H1 (cell line): Measurements from ENCODE around the gene AGPAT4. TPM values are rescaled to one million over a fixed set of nuclear protein-coding genes. Genes with fewer than 3 reads are reported as not detected.
"Not testable (repeated sequence)": the region's sequence is repeated elsewhere in the genome, so short reads cannot be mapped to it uniquely, and the experiment has no call there.

ENCODE experiments used
- CTCF ChIA-PET: fragments of 300-600 bp; sonication (Branson Sonifier 250); formaldehyde crosslinking; loops from one replicate; lab custom pipeline; 2021; ENCODE audit not compliant: partially characterized antibody; lab: Charles Lee
- POLR2A ChIA-PET: fragments of 300-600 bp; sonication (Branson Sonifier 250); formaldehyde crosslinking; loops from one replicate; lab custom pipeline; 2021; ENCODE audit warnings: inconsistent platforms; ENCODE audit not compliant: partially characterized antibody; lab: Charles Lee
- DNase-seq, 2 experiments: peaks; one replicate each; pipeline versions ENCODE4 v3.0.0 to v3.0.0-alpha.2; 2010 to 2022; ENCODE audit warnings: low spot score in 2 of 2, low read depth in 1 of 2, mixed read lengths in 1 of 2
- FAIRE-seq: peaks from 2 replicates; lab custom pipeline; 2011; peaks lifted over from hg19 to GRCh38; lab: Jason Lieb, UNC
- H2AFZ ChIP-seq: 2 replicates; pipeline ENCODE4 v1.8.1; 2012; ENCODE audit warnings: low read length, inconsistent platforms
- H2AK5ac ChIP-seq: 2 replicates; pipeline ENCODE4 v1.6.1; 2013; ENCODE audit warnings: low read depth, low read length
- H2BK120ac ChIP-seq: replicated peaks from 2 replicates; pipeline ENCODE3; 2013; ENCODE audit warnings: low read depth, low read length, inconsistent platforms
- H2BK12ac ChIP-seq: 2 replicates; pipeline ENCODE4 v1.6.1; 2013; ENCODE audit warnings: low read depth, low read length
- H2BK15ac ChIP-seq: 2 replicates; pipeline ENCODE4 v1.6.1; 2013; ENCODE audit warnings: low read length
- H2BK20ac ChIP-seq: 2 replicates; pipeline ENCODE4 v1.6.1; 2013; ENCODE audit warnings: low read length
- H2BK5ac ChIP-seq: 2 replicates; pipeline ENCODE4 v1.6.1; 2013; ENCODE audit warnings: low read depth, low read length
- H3K14ac ChIP-seq: 2 replicates; pipeline ENCODE4 v1.6.1; 2013; ENCODE audit warnings: inconsistent platforms; ENCODE audit not compliant: insufficient read length
- H3K18ac ChIP-seq: 2 replicates; pipeline ENCODE4 v1.6.1; 2013; ENCODE audit warnings: low read length; ENCODE audit errors: extremely low read depth
- H3K23ac ChIP-seq: 2 replicates; pipeline ENCODE4 v1.6.1; 2013; ENCODE audit warnings: inconsistent platforms; ENCODE audit not compliant: insufficient read length
- H3K23me2 ChIP-seq: 2 replicates; pipeline ENCODE4 v1.6.1; 2013; ENCODE audit warnings: low read depth, low read length
- H3K27ac ChIP-seq: 2 replicates; pipeline ENCODE4 v1.6.1; 2011; ENCODE audit warnings: low read depth, low read length, inconsistent platforms
- H3K27me3 ChIP-seq, 4 experiments: replicated peaks in 1 of 4; 1 replicate in 1 of 4; 2 replicates in 3 of 4; pipeline versions ENCODE4 v1.6.1 to v1.8.1; 2011 to 2013; ENCODE audit warnings: low read length in 3 of 4, mild to moderate bottlenecking in 3 of 4, inconsistent platforms in 2 of 4, mixed read lengths in 2 of 4, moderate library complexity in 1 of 4; ENCODE audit not compliant: control insufficient read depth in 3 of 4, insufficient read depth in 3 of 4; ENCODE audit errors: extremely low read depth in 1 of 4
- H3K36me3 ChIP-seq, 4 experiments: 2 replicates each; pipeline versions ENCODE4 v1.6.1 to v1.8.1; 2011 to 2013; ENCODE audit warnings: mild to moderate bottlenecking in 4 of 4, low read length in 3 of 4, moderate library complexity in 2 of 4, control low read depth in 1 of 4, inconsistent platforms in 1 of 4; ENCODE audit not compliant: insufficient read depth in 4 of 4, control insufficient read depth in 2 of 4
- H3K4ac ChIP-seq: replicated peaks from 2 replicates; pipeline ENCODE3; 2013; ENCODE audit warnings: low read length, low read depth, mixed read lengths, inconsistent platforms; ENCODE audit not compliant: insufficient read length
- H3K4me1 ChIP-seq, 4 experiments: replicated peaks in 1 of 4; 1 replicate in 1 of 4; 2 replicates in 3 of 4; pipeline versions ENCODE4 v1.6.1 to v1.8.1; 2011 to 2013; ENCODE audit warnings: low read length in 3 of 4, inconsistent platforms in 2 of 4, mixed read lengths in 1 of 4; ENCODE audit not compliant: insufficient read depth in 4 of 4, control insufficient read depth in 3 of 4
- H3K4me2 ChIP-seq, 2 experiments: 2 replicates each; pipeline versions ENCODE4 v1.6.1 to v1.8.1; 2011 to 2013; ENCODE audit warnings: low read depth in 2 of 2, low read length in 2 of 2, control low read depth in 1 of 2, inconsistent platforms in 1 of 2, mild to moderate bottlenecking in 1 of 2; ENCODE audit not compliant: insufficient read depth in 1 of 2
- H3K4me3 ChIP-seq, 4 experiments: fragments of 200-600, 300-600 bp in 1 of 4; sonication (generic), shearing (Covaris generic), sonication (Bioruptor Twin) in 1 of 4; 2 replicates each; pipeline versions ENCODE4 v1.5.1 to v1.8.1; 2011 to 2016; ENCODE audit warnings: low read length in 4 of 4, low read depth in 3 of 4, control low read depth in 2 of 4, inconsistent platforms in 2 of 4, mild to moderate bottlenecking in 2 of 4, mixed read lengths in 1 of 4, moderate library complexity in 1 of 4; ENCODE audit not compliant: insufficient read depth in 2 of 4; ENCODE audit errors: extremely low read depth in 1 of 4
- H3K56ac ChIP-seq: replicated peaks from 2 replicates; pipeline ENCODE3; 2013; ENCODE audit warnings: low read depth, mild to moderate bottlenecking, mixed read lengths, low read length, inconsistent platforms; ENCODE audit not compliant: insufficient read length
- H3K79me1 ChIP-seq: 2 replicates; pipeline ENCODE4 v1.6.1; 2013; ENCODE audit warnings: low read depth, low read length, control low read depth
- H3K79me2 ChIP-seq, 2 experiments: 2 replicates each; pipeline versions ENCODE4 v1.6.1 to v1.8.1; 2012 to 2013; ENCODE audit warnings: low read length in 2 of 2, mild to moderate bottlenecking in 2 of 2, inconsistent platforms in 1 of 2; ENCODE audit not compliant: insufficient read depth in 2 of 2, control insufficient read depth in 1 of 2
- H3K9ac ChIP-seq, 4 experiments: replicated peaks in 1 of 4; 1 replicate in 1 of 4; 2 replicates in 3 of 4; pipeline versions ENCODE4 v1.6.1 to v1.8.1; 2011 to 2013; ENCODE audit warnings: low read depth in 3 of 4, low read length in 3 of 4, control low read depth in 2 of 4, mild to moderate bottlenecking in 2 of 4, moderate library complexity in 2 of 4, inconsistent platforms in 1 of 4; ENCODE audit errors: extremely low read depth in 1 of 4
- H3K9me3 ChIP-seq, 2 experiments: 2 replicates each; pipeline versions ENCODE4 v1.6.1 to v1.8.1; 2012 to 2013; ENCODE audit warnings: mild to moderate bottlenecking in 2 of 2, moderate library complexity in 2 of 2, control low read depth in 1 of 2, inconsistent platforms in 1 of 2, low read depth in 1 of 2, low read length in 1 of 2, mixed read lengths in 1 of 2; ENCODE audit not compliant: insufficient read depth in 2 of 2
- H4K20me1 ChIP-seq, 2 experiments: replicated peaks in 1 of 2; 2 replicates each; pipeline versions ENCODE3 to v1.8.1; 2011 to 2013; ENCODE audit warnings: inconsistent platforms in 2 of 2, low read length in 2 of 2, mild to moderate bottlenecking in 1 of 2; ENCODE audit not compliant: insufficient read depth in 2 of 2, control insufficient read depth in 1 of 2
- H4K5ac ChIP-seq: 2 replicates; pipeline ENCODE4 v1.6.1; 2013; ENCODE audit warnings: low read length, low read depth, mixed read lengths, inconsistent platforms; ENCODE audit not compliant: insufficient read length
- H4K8ac ChIP-seq: 2 replicates; pipeline ENCODE4 v1.8.0; 2013; ENCODE audit warnings: mild to moderate bottlenecking, moderate library complexity, low read length, inconsistent platforms; ENCODE audit not compliant: insufficient read depth; ENCODE audit errors: extremely low read depth
- H4K91ac ChIP-seq: replicated peaks from 2 replicates; pipeline ENCODE3; 2013; ENCODE audit warnings: low read length, mixed read lengths, inconsistent platforms; ENCODE audit not compliant: insufficient read length
- BACH1 ChIP-seq: IDR thresholded peaks from 2 replicates; pipeline ENCODE4 v1.6.1; 2012; ENCODE audit warnings: low read length, improper control_type of control experiment
- CBX5 ChIP-seq: fragments of 300-800, 300-1000 bp; sonication (generic); IDR thresholded peaks from 2 replicates; pipeline ENCODE4 v1.7.1; 2016; ENCODE audit warnings: antibody characterized with exemption, low read length, low read depth
- RXRA ChIP-seq: IDR thresholded peaks from 2 replicates; pipeline ENCODE4 v1.6.1; 2011; ENCODE audit warnings: low read depth, mild to moderate bottlenecking, low read length, moderate library complexity; ENCODE audit not compliant: insufficient read depth
- WGBS, 2 experiments: shearing (Covaris generic) in 1 of 2; methylation state at CpG; one replicate each; pipeline versions ENCODE4 v1.1.6 to v1.1.7; 2013 to 2015; ENCODE audit warnings: low lambda C conversion rate in 2 of 2, mixed read lengths in 2 of 2, inconsistent platforms in 1 of 2, low coverage in 1 of 2, missing lambda C conversion rate in 1 of 2; ENCODE audit not compliant: insufficient replicate concordance in 2 of 2, insufficient coverage in 1 of 2, insufficient read length in 1 of 2; ENCODE audit errors: extremely low coverage in 1 of 2, missing lambda C conversion rate in 1 of 2; 5-methylcytosine and 5-hydroxymethylcytosine counted together
- polyA plus RNA-seq, 7 experiments: library from polyadenylated mRNA; depleted of rRNA in 3 of 7; stranded (reverse) in 5 of 7; unstranded in 2 of 7; fragments of >200 nt in 5 of 7; fragments of 200-250 nt in 2 of 7; gene quantifications; 1 replicate in 5 of 7; 2 replicates in 1 of 7; 4 replicates in 1 of 7; pipeline versions ENCODE4 v1.2.1 to v1.2.3, GENCODE V29; 2011 to 2013; ENCODE audit warnings: missing spikeins in 2 of 7, mixed read lengths in 2 of 7
- total RNA-seq: library from RNA; stranded (reverse); fragmentation: NEBNext Ultra II Directional; extraction: Animal tissue kit (Norgen Biotek cat#: 25700); gene quantifications from 2 replicates; pipeline ENCODE4 v1.2.1, GENCODE V29; 2021

AGPAT4 gene
- total and polyA plus RNA-seq, 2 of the 8 experiments (the other 6 are each of a cell fraction or from before 2014, with no cell fraction given) = 13.5 to 23.8 TPM

DNA sequence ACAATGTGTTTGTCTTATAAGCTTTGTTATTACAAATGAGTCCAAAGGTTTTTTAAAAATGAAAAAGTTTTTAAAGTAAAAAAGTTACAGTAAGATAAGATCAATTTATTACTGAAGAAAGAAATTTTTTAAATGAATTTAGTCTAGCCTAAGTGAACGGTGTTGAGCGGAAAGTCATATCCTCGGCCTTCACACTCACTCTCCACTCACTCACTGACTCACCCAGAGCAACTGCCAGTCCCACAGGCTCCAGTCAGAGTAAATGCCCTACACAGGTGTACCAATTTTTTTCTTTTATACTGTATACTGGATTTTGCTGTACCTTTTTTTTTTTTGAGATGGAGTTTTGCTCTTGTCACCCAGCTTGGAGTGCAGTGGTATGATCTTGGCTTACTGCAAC lies 42.7 kb upstream of the AGPAT4 start (continued):
- TF ChIP-seq CBX5 = no peak
- no peak for TF ChIP-seq RXRA
- TF ChIP-seq BACH1 = no peak

GRCh38 chr6:161315246-161315917 lies 41.5 kb upstream of the AGPAT4 start:
- H3K9me3 ChIP-seq = peaks cover 3 to 10% of the 10 kb centered on the region in 2 experiments; a peak in 2 of 4 replicates
- H3K9ac ChIP-seq, DNase-seq, H4K91ac ChIP-seq, H3K4ac ChIP-seq, H3K4me3 ChIP-seq, H2BK12ac ChIP-seq, H4K20me1 ChIP-seq, H3K79me2 ChIP-seq, CTCF ChIA-PET, H3K36me3 ChIP-seq, H3K27ac ChIP-seq, FAIRE-seq, H3K23ac ChIP-seq, POLR2A ChIA-PET, H3K23me2 ChIP-seq, H2BK120ac ChIP-seq, H4K5ac ChIP-seq, H3K27me3 ChIP-seq, H2AK5ac ChIP-seq, H4K8ac ChIP-seq, H2BK15ac ChIP-seq, H2BK20ac ChIP-seq, H3K18ac ChIP-seq, H3K79me1 ChIP-seq, H3K14ac ChIP-seq, H3K4me1 ChIP-seq, H3K4me2 ChIP-seq, H2BK5ac ChIP-seq, H2AFZ ChIP-seq, H3K56ac ChIP-seq: not testable (repeated sequence)
- 89 to 100% methylated on average over 1 to 15 of the region's 15 CpGs for WGBS, 2 experiments
